ENCODE results near the gene AKT1S1. TPM values are rescaled to one million over a fixed set of nuclear protein-coding genes. Genes with fewer than 3 reads are reported as not detected.

Gene AKT1S1
- polyA plus RNA-seq, 4 donors: 30.0 to 43.8 (median 34.2) TPM

DNA sequence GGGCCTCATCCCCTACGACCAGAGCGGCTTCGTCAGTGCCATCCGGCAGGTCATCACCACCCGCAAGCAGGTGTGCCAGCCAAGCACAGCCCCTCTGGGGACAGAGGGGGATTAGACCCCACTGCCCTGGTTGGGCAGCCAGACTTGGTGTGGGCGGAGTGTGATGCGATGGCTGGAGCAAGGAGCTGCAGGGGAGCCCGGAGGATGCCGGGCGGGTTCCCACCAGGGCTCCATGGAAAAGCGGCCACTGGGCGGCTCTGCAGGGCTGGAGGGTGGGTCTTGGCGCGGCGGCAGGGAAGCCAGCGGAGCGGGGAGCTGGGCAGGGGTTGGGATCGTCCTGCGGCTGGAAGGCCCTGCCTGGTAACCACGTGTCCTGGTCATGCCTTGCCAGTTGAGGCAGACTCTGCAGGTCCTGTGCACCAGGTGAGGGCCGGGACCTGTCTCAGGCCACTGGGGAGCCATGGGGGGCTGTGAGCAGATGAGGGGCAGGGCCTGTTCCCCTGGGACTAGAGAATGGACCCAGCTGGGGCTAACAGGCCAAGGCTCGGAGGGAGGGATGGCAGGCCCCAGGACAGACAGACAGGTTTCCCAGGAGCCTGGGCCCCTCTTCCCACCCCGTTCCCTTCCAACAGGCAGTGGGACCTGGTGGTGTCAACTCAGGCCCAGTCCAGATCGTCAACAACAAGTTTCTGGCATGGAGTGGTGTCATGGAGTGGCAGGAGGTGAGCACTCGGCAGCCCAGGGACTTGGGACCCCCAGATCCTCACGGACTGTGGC, 19.9 kb downstream of the AKT1S1 start:
- DNase-seq (ENCODE audit: low read depth in 4 of 4, low spot score in 3 of 4): no peak

- no peak for DNase-seq (ENCODE audit: low read depth in 4 of 4, low spot score in 3 of 4)
Measured at GRCh38 chr19:49856574-49857021, 20.6 kb downstream of the AKT1S1 start.

DNA sequence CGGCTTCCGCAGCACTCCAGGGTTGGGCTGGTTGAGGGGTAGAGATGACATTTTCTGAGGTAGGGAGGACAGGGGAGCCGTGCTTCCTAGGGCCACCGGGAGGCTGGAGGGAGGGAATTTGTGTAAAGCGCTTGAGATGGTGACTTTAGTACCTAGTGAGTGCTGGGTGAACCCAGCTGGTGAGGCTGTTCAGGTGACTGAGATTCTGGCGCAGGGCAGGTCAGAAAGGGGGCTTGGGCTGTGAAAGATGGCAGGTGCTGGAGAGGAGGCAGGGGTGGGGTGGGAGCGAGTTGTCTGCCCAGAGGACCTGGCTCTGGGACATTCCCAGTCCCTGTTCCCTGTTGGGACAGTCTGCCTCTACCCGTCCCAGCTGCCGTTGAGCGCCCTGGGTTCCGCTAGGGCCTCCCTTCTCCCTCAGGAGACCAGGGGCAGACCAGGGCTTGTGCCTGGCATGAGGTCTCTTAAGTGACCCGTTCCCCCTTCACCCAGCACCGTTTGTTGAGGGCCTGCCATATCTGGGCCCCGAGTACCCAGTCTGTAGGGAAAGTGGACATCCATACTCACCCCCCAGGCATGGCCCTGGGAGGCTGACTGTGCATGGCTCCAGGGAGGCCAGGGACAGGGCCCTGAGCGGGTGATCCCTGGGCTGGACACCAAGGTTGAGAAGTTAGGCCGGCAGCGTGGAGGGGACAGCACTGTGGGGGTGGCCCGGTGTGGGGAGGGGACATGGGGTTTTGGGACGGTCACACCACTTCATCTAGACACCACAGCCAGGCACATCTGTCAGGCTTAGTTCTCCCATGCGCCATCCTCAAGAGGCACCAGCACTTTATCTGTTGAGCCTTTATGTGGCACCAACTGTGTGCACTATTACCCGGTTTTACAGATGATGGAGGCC, 21.2 kb downstream of the AKT1S1 start:
- DNase-seq (ENCODE audit: low read depth in 4 of 4, low spot score in 3 of 4): no peak

- no peak for DNase-seq (ENCODE audit: low read depth in 4 of 4, low spot score in 3 of 4)
Measured at GRCh38 chr19:49855277-49855675, 21.9 kb downstream of the AKT1S1 start.

DNA sequence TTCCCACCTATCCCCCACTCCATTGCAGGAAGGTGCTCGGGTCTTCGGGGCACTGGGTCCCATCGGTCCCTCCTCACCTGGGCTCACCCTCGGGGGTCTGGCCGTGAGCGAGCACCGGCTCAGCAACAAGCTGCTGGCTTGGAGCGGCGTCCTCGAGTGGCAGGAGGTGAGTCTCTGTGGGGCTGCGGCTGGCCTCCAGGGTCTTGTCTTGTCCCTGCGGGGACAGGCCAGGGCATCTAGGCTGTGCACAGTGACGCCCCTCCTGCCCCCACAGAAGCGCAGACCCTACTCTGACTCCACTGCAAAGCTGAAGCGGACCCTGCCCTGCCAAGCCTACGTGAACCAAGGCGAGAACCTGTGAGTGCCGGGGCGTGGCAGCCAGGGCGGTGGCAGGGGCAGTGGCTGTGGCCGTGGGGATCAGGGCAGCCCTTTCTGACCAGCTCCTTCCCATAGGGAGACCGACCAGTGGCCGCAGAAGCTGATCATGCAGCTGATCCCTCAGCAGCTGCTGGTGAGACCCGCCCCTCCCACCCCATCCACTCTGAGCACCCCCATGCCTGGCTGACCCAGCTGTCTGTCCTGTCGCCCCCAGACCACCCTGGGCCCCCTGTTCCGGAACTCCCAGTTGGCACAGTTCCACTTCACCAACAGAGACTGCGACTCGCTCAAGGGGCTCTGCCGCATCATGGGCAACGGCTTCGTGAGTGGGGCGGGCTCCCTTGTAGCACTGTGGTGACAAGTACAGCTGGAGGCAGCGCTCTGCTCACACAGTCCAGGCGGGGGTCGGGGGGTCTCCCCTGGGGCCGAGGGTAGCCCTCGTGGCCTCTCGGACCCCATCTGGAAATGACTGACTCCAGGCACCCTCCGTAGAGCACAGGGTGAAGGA, 22.5 kb downstream of the AKT1S1 start:
- DNase-seq (ENCODE audit: low read depth in 4 of 4, low spot score in 3 of 4): no peak

DNA sequence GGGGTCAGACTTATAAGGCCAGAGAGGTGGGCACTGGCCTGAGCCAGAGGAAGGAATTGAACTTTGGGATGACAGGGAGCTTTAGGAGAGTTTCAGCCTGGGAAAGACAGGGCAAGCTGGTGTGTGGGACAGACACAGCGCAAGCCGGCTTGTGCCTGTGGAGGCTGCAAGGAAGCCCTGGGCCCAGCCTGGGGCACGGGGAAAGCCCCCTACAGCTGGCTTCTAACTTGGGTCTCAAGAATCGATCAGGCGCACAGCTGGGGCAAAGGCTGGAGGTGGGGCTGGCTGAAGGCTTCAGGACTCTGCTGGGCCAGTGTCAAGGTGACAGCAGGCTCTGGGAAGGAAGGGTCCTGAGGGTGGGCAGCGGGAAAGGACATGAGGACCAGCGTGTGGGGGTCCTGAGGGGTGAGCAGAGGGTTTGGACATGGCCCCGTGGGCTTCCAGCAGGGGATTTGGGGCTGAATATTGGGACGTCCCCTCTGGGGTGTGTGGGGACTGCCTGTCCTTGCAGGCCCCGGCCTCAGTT, 23.2 kb downstream of the AKT1S1 start:
- no peak for DNase-seq (ENCODE audit: low read depth in 4 of 4, low spot score in 3 of 4)

- no peak for DNase-seq (ENCODE audit: low read depth in 4 of 4, low spot score in 3 of 4)
Measured at GRCh38 chr19:49852631-49853126, 24.5 kb downstream of the AKT1S1 start.

DNA sequence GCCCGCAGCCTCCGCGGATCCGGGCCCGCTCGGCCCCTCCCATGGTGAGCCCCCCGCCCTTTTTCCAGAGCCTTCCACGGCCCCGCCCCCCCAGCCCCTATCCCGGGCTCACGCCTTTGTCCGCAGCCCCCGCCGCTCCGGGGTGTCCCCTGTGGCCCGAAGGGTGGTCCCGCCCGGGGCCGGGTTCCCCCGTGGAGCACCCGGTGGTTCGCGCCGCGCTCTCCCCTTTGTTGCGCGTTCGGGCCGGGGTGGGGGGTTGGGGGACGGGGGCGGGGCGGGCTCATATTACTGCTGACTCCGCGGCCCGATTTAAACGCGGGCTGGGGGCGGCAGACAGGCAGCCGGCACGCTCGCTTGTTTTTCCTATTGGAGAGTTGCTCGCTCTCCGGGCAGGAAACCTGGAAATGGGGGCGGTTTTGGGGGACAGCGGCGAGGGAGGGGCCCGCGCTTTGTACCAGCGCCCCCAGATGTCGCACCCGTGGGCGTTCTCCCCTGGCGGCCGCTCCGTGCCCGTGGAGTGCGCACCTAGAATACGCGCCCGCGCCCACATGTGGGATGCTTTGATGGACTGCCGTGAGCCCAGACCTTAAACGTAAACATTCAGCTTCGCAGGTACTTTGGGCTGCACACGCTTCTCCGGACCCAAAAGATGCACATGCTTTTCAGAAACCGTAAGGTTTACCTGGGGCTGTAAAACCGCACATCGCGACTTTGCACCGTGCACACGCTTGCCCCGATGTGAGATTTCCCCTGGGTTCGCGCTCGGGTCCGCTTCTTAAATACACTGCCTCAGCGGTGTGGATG, 25.5 kb downstream of the AKT1S1 start:
- no peak for DNase-seq (ENCODE audit: low read depth in 4 of 4, low spot score in 3 of 4)

DNA sequence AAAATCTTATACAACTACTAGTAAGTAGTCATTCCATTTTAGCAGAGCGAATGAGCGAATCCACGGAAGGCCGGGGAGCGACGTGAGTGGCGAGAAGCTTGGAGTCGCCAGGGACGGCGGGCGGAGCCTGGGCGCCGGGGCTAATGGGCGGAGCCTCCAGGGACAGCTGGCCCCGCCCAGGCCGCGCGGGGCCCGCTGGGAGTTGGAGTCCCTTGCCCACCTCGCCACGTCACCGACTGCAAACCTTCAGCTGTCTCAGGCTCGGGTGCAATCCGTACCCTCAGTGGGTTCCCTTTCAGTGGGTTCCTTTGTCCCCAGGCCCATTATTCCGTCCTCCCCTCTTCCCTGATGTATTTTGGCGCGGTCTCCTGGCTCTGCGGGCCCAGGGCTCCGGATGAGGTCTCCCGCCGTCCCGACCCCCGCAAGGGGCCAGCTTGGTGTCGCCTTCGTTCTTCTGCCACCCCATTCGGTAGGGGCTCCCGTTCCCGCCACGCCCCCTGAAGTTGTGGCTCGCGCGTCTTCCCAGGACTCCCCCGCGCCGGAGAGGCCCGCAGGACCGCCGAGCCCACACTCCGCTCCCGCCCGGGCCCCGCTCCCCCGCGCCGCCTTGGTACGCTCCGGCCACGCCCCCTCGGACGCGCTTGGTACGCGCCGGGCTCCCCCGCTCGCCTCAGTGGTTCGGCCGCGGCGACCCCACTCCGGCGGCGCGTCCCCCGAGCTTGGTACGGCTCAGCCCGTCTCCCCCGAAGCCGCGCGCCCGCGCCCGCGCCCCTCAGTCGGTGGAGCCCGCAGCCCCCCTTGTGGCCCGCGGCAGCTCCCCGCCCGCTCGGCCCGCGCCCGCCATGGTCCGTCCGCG, 26.4 kb downstream of the AKT1S1 start, which contains the start of gene PTOV1:
Gene PTOV1, plus strand, starts transcription at position 673 of the 856 bp plus-strand sequence.
- DNase-seq (ENCODE audit: low read depth in 4 of 4, low spot score in 3 of 4): peak; percentile 78 to 86 (median 82)

DNA sequence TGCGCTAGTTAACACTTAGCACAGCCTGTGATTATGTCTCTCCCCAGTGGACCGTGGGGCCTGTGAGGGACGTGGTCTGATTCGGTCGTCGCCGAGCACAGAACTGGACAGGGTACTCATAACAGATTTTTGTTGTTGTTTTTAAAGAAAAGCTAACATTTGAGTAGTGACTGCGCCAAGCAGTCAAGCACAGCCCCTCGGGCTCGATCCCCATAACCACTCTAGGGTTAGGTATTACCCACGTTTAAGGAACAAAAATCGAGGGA, 27.0 kb downstream of the AKT1S1 start:
- no peak for DNase-seq (ENCODE audit: low read depth in 4 of 4, low spot score in 3 of 4)

- DNase-seq (ENCODE audit: low read depth in 4 of 4, low spot score in 3 of 4): no peak
Measured at GRCh38 chr19:49849433-49850220, 27.5 kb downstream of the AKT1S1 start.

- no peak for DNase-seq (ENCODE audit: low read depth in 4 of 4, low spot score in 3 of 4)
Measured at GRCh38 chr19:49848938-49849337, 28.2 kb downstream of the AKT1S1 start.

DNA sequence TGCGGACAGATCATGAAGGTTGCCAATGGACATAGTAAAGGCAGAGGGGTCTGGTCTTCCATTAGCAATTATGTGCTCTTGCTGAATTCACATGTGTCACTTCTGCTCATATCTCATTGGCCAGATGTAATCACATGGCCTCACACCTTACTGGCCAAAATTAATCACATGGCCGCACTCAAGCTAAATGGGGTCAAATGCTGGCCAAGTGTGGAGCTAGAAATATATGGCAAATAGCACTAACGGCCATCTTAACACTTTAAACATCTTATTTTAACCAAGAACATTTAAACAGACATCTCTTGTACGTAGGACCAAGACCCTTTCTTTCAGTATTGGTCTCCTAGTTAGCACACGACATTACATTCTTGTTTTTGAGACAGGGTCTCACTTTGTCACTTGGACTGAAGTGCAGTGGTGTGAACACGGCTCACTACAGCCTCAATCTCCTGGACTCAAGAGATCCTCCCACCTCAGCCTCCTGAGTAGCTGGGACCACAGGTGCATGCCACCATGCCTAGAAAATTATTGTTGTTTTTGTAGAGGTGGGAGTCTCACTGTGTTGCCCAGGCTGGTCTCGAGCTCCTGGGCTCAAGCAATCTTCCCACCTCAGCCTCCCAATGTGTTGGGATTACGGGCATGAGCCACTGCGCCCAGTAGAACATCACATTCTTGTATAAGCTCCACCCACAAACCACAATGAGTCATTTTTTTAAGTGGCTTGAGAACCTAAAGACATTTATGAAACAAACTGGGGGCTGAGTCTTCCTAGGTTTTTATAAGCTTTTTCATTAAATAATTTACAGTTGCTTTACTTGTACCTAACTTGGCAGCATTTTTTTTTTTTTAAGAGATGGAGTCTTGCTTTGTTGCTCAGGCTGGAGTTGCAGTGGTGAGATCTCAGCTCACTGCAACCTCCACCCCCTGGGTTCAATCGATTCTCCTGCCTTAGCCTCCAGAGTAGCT, 29.1 kb downstream of the AKT1S1 start:
- DNase-seq (ENCODE audit: low read depth in 4 of 4, low spot score in 3 of 4): no peak

GRCh38 chr19:49846408-49846807, 30.7 kb downstream of the AKT1S1 start:
- DNase-seq (ENCODE audit: low read depth in 4 of 4, low spot score in 3 of 4): no peak

DNA sequence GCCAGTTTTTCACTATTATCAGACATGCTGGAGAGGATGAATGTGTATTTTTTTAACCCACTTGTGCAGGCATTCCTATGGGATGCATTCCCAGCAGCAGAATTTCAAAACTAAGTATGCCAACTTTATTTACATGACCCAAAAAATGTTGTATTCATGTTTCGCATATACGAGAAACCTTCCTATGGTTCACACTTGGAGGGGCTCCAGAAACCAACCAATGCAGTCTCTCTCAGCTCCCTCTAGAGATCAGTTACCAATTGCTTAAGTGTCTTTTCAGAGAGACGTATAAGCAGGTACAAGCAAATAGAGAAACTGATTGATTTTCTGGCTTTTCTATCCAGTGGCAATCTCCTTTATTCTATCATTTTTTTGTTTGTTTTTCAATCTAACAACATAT, 31.7 kb downstream of the AKT1S1 start:
- DNase-seq (ENCODE audit: low read depth in 4 of 4, low spot score in 3 of 4): no peak
